22Rv1 (cell line): ENCODE data around the gene CALHM3.

Experiments used
- ZFX ChIP-seq: fragments of 450-650 bp; IDR thresholded peaks from 2 replicates; pipeline ENCODE4 v1.6.1; 2017; ENCODE audit warnings: antibody characterized with exemption, borderline replicate concordance
- TF ChIP-seq, protein P1 (sequence below): fragments of 450-650 bp; IDR thresholded peaks from 2 replicates; pipeline ENCODE4 v1.5.1; 2017; ENCODE audit warnings: mild to moderate bottlenecking

GRCh38 chr10:103504181-103504783 is 25.2 kb upstream of the CALHM3 start:
- TF ChIP-seq, protein P1, sequence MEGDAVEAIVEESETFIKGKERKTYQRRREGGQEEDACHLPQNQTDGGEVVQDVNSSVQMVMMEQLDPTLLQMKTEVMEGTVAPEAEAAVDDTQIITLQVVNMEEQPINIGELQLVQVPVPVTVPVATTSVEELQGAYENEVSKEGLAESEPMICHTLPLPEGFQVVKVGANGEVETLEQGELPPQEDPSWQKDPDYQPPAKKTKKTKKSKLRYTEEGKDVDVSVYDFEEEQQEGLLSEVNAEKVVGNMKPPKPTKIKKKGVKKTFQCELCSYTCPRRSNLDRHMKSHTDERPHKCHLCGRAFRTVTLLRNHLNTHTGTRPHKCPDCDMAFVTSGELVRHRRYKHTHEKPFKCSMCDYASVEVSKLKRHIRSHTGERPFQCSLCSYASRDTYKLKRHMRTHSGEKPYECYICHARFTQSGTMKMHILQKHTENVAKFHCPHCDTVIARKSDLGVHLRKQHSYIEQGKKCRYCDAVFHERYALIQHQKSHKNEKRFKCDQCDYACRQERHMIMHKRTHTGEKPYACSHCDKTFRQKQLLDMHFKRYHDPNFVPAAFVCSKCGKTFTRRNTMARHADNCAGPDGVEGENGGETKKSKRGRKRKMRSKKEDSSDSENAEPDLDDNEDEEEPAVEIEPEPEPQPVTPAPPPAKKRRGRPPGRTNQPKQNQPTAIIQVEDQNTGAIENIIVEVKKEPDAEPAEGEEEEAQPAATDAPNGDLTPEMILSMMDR = no peak
- TF ChIP-seq ZFX = no peak
